ENCODE data around the gene HIVEP2.

Gene HIVEP2

DNA sequence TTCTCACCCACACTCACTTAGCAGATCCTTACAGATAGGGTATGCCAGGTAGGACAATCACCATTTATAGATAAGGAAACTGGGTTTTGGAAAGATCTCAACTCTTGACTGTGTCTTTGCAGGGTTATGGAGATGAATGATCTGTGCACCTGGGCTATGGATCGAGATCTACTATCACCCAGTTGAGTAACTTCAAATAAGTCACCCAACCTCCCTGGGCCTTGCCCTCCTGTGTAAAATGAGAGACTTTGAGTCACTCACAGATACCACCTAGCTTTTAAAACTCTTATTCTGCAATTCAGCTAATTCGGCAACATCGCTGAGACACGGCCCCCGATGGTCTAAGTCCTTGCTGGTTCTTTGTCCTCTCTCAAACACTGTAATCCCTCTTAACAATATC is 53.5 kb downstream of the HIVEP2 start:
- no peak overlapping the region for H3K4me3 ChIP-seq
- no peak overlapping the region for H3K27ac ChIP-seq
- peaks cover 0 to 16% (median 3%) of the 10 kb centered on the region in 11 experiments; a peak in 7 of 22 replicates for H3K36me3 ChIP-seq
- peaks cover 0 to 3% (median 0%) of the 10 kb centered on the region in 11 experiments; a peak in 2 of 22 replicates for H3K9me3 ChIP-seq (replicated peaks in 1 of 11)
- H3K4me2 ChIP-seq = no peak overlapping the region
- no peak overlapping the region for H3K9ac ChIP-seq
- peaks cover 0 to 24% (median 0%) of the 10 kb centered on the region in 11 experiments; a peak in 6 of 22 replicates for H4K20me1 ChIP-seq
- peaks cover 4 to 20% (median 13%) of the 10 kb centered on the region in 10 experiments for H3K4me1 ChIP-seq
- no peaks in the 10 kb centered on the region for H3K27me3 ChIP-seq
- TF ChIP-seq Cebpa-rat (IDR thresholded peaks at IDR 0.05) = no peak

- 0 out of 22 replicates have a peak, but pooled peaks cover 0 to 4% (median 0%) of the 10 kb centered on the region in 11 experiments for H3K36me3 ChIP-seq
- TF ChIP-seq Cebpa-rat (IDR thresholded peaks at IDR 0.05) = no peak
- H3K9me3 ChIP-seq (replicated peaks in 1 of 11) = no peaks in the 10 kb centered on the region
- H4K20me1 ChIP-seq = peaks cover 0 to 34% (median 0%) of the 10 kb centered on the region in 11 experiments; a peak in 7 of 22 replicates
- peaks cover 30 to 50% (median 43%) of the 10 kb centered on the region in 10 experiments for H3K4me1 ChIP-seq
- H3K4me2 ChIP-seq = peak overlapping the region in 1 of 11 experiments; percentile 3; a peak in 2 of 22 replicates
- H3K9ac ChIP-seq = no peak overlapping the region
- no peak overlapping the region for H3K4me3 ChIP-seq
- H3K27me3 ChIP-seq = no peaks in the 10 kb centered on the region
- H3K27ac ChIP-seq = no peak overlapping the region
Observed at GRCh38 chr6:142888456-142888855, 56.5 kb downstream of the HIVEP2 start.

DNA sequence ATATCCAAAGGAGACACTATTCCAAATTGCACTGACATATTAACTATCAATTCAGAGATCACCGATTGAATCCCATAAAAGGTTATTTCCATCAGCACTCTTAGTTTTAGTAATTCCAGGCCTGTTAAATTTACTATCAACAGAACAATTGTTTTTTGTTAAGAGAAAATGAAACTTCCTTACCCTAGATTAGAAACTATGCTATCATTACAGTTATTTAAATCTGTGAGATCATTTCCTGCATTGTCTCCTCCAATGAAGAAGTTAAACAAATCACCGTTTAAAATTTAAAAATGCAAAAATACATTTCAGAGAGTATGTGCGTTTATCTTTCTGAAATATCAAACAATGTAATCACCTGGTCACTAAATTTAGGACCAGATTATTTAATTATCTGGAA is 57.5 kb downstream of the HIVEP2 start:
- no peaks in the 10 kb centered on the region for H3K9me3 ChIP-seq (replicated peaks in 1 of 11)
- H3K4me1 ChIP-seq = peaks cover 30 to 58% (median 47%) of the 10 kb centered on the region in 10 experiments
- peak overlapping the region in 4 of 11 experiments; percentile 31 to 91 (median 84); a peak in 6 of 22 replicates for H3K4me2 ChIP-seq
- H3K9ac ChIP-seq = no peak overlapping the region
- H4K20me1 ChIP-seq = peaks cover 0 to 35% (median 0%) of the 10 kb centered on the region in 11 experiments; a peak in 7 of 22 replicates
- peak overlapping the region in 5 of 11 experiments; percentile 9 to 80 (median 34); a peak in 8 of 22 replicates for H3K27ac ChIP-seq
- no peak for TF ChIP-seq Cebpa-rat (IDR thresholded peaks at IDR 0.05)
- no peak overlapping the region for H3K4me3 ChIP-seq
- no peaks in the 10 kb centered on the region for H3K27me3 ChIP-seq
- 0 out of 22 replicates have a peak, but pooled peaks cover 0 to 6% (median 0%) of the 10 kb centered on the region in 11 experiments for H3K36me3 ChIP-seq

- H3K4me2 ChIP-seq = peak overlapping the region; percentile 24 to 93 (median 85); a peak in 21 of 22 replicates
- H3K36me3 ChIP-seq = peaks cover 0 to 11% (median 0%) of the 10 kb centered on the region in 11 experiments; a peak in 3 of 22 replicates
- H3K27me3 ChIP-seq = no peaks in the 10 kb centered on the region
- peak overlapping the region in 6 of 11 experiments; percentile 12 to 71 (median 66); a peak in 6 of 22 replicates for H3K9ac ChIP-seq
- no peak for TF ChIP-seq Cebpa-rat (IDR thresholded peaks at IDR 0.05)
- no peak overlapping the region; a peak in 1 of 20 replicates for H3K4me3 ChIP-seq
- no peaks in the 10 kb centered on the region for H3K9me3 ChIP-seq (replicated peaks in 1 of 11)
- H3K27ac ChIP-seq = peak overlapping the region; percentile 58 to 80 (median 76); a peak in 18 of 22 replicates
- H4K20me1 ChIP-seq = peaks cover 0 to 26% (median 0%) of the 10 kb centered on the region in 11 experiments; a peak in 6 of 22 replicates
- H3K4me1 ChIP-seq = peaks cover 30 to 58% (median 47%) of the 10 kb centered on the region in 10 experiments
Observed at GRCh38 chr6:142886431-142887170, 58.4 kb downstream of the HIVEP2 start.

DNA sequence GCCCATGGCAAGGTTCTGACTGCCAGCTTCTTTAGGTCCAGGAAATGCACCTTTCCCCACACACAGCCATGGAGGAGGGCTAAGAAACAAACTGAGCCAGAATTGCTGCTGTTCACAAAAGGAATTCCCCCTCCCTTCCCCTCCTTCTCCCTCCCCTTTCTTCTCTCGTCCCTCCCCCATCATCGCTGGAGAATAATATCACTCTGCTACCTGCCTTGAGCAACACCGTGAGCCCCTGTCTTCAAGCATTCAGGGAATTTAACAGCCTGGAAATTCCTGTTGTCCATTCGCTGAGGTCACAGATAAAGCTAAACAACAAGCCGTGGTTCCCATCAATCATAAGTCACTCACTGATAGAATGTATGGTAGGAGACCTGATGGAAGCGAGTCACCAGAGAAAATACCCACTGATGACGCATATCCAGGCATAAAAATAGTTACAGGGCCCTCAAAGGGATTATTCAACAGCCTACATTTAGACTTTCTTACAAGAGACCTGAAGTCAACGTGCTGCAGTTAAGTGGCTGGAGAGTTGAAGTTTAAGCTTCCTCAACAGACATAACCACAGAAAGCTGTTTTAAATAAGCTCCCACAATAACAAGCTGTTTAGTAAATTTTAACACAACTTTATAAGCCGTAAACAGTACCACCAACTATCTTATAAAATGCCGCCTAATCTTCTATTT is 59.7 kb downstream of the HIVEP2 start:
- Histone ChIP-seq H3K9me3 (replicated peaks in 1 of 11) (peaks cover 0 to 5% (median 0%) of the 10 kb centered on the region in 11 experiments; a peak in 4 of 22 replicates), H3K4me2 (peak overlapping the region; percentile 79 to 93 (median 86)), H3K9ac (peak overlapping the region; percentile 50 to 74 (median 68); a peak in 21 of 22 replicates), H3K27ac (peak overlapping the region; percentile 66 to 80 (median 76); a peak in 21 of 22 replicates), H4K20me1 (peaks cover 0 to 23% (median 0%) of the 10 kb centered on the region in 11 experiments; a peak in 6 of 22 replicates), H3K4me3 (peak overlapping the region; percentile 25 to 60 (median 52); a peak in 19 of 20 replicates), H3K36me3 (peaks cover 0 to 20% (median 3%) of the 10 kb centered on the region in 11 experiments; a peak in 11 of 22 replicates), H3K27me3 (no peaks in the 10 kb centered on the region), H3K4me1 (peaks cover 30 to 58% (median 47%) of the 10 kb centered on the region in 10 experiments)
- no peak for TF ChIP-seq Cebpa-rat (IDR thresholded peaks at IDR 0.05)

GRCh38 chr6:142884214-142885035 is 60.6 kb downstream of the HIVEP2 start:
- peaks cover 0 to 28% (median 8%) of the 10 kb centered on the region in 11 experiments; a peak in 11 of 22 replicates for H3K36me3 ChIP-seq
- H3K9ac ChIP-seq = peak overlapping the region; percentile 50 to 74 (median 68); a peak in 18 of 22 replicates
- H3K4me2 ChIP-seq = peak overlapping the region; percentile 79 to 93 (median 86)
- TF ChIP-seq Cebpa-rat (IDR thresholded peaks at IDR 0.05) = no peak
- H3K4me1 ChIP-seq = peaks cover 30 to 58% (median 47%) of the 10 kb centered on the region in 10 experiments
- peaks cover 0 to 11% (median 3%) of the 10 kb centered on the region in 11 experiments; a peak in 8 of 22 replicates for H3K9me3 ChIP-seq (replicated peaks in 1 of 11)
- peaks cover 0 to 23% (median 0%) of the 10 kb centered on the region in 11 experiments; a peak in 6 of 22 replicates for H4K20me1 ChIP-seq
- H3K27me3 ChIP-seq = no peaks in the 10 kb centered on the region
- H3K4me3 ChIP-seq = peak overlapping the region; percentile 25 to 60 (median 52); a peak in 15 of 20 replicates
- peak overlapping the region; percentile 66 to 80 (median 76); a peak in 21 of 22 replicates for H3K27ac ChIP-seq

DNA sequence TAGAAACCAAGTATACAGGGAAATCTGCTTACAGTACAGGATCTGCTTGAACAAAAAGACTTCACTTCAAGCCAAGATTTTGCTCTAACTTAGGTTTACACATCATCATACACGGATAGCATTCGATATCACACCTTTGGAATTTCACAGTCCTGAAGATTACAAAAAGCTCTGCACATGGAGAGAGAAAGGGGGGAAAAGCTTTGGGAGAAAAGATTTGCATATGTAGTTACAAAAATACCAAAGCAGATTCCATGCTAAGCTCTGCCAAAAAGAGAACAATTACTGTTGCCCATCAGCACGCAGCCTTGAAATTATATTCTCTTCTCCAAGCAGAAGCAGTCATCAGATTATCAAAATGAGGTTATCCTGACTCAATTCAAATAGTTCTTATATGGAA is 62.0 kb downstream of the HIVEP2 start:
- TF ChIP-seq Cebpa-rat (IDR thresholded peaks at IDR 0.05) = no peak
- H3K9ac ChIP-seq = no peak overlapping the region
- H3K4me3 ChIP-seq = no peak overlapping the region
- H3K9me3 ChIP-seq (replicated peaks in 1 of 11) = peaks cover 0 to 23% (median 10%) of the 10 kb centered on the region in 11 experiments; a peak in 14 of 22 replicates
- H3K36me3 ChIP-seq = peaks cover 0 to 42% (median 15%) of the 10 kb centered on the region in 11 experiments; a peak in 18 of 22 replicates
- H3K27me3 ChIP-seq = no peaks in the 10 kb centered on the region
- H3K4me2 ChIP-seq = peak overlapping the region in 2 of 11 experiments; percentile 81 to 91; a peak in 4 of 22 replicates
- H3K4me1 ChIP-seq = peaks cover 30 to 54% (median 47%) of the 10 kb centered on the region in 10 experiments
- peaks cover 0 to 21% (median 0%) of the 10 kb centered on the region in 11 experiments; a peak in 6 of 22 replicates for H4K20me1 ChIP-seq
- H3K27ac ChIP-seq = no peak overlapping the region

Data from BLaER1 treated with 17β-estradiol and CSF1 and Interleukin-3, amounts not matched to agents 10 nM and 100 nM (cell line).